ENCODE measurements around the gene CNMD.

DNA sequence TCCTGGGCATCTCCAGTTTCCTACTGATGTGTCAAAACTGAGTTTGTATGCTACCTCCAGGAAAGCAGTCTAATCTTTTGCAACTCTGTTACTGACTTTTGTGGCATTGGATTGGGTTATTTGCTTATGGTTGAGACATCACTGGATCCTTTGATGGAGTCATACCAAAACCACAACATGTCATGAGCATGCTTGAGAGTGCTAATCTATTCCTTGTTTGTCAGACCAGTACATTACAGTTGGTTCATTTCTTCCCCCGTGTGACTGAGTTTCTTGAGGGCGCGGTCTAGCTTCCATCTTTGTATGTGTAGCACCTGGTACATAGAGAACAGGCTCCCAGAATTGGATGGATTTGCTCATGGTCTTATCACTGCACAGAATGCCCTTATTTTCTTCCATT lies 43.8 kb downstream of the CNMD start:
- TF ChIP-seq POLR2A (IDR thresholded peaks at IDR 0.05; ENCODE audit: low read length) (no peak), GATA1 (IDR thresholded peaks at IDR 0.05; ENCODE audit: low read depth, low read length) (no peak)

All from erythroblast (primary cell).